Gastroesophageal sphincter (tissue), 3 donors: ENCODE data around the gene PUSL1.

Experiments used
- CTCF ChIP-seq, 4 experiments: fragments of 200-600 bp in 2 of 4; fragments of 450-650 bp in 2 of 4; sonication (generic) in 1 of 4; IDR thresholded peaks; one replicate each; pipeline ENCODE4 v1.5.1; 2017 to 2019; ENCODE audit warnings: antibody characterized with exemption in 4 of 4, mild to moderate bottlenecking in 2 of 4, moderate library complexity in 2 of 4
- EP300 ChIP-seq: sonication (generic); formaldehyde crosslinking; IDR thresholded peaks from one replicate; pipeline ENCODE4 v1.6.1; 2017; ENCODE audit warnings: antibody characterized with exemption, mild to moderate bottlenecking
- POLR2A ChIP-seq, 2 donors: fragments of 450-650 bp; IDR thresholded peaks; one replicate each; pipeline ENCODE4 v1.6.1; 2017; ENCODE audit warnings: antibody characterized with exemption in 2 of 2, mild to moderate bottlenecking in 2 of 2, moderate library complexity in 1 of 2

DNA sequence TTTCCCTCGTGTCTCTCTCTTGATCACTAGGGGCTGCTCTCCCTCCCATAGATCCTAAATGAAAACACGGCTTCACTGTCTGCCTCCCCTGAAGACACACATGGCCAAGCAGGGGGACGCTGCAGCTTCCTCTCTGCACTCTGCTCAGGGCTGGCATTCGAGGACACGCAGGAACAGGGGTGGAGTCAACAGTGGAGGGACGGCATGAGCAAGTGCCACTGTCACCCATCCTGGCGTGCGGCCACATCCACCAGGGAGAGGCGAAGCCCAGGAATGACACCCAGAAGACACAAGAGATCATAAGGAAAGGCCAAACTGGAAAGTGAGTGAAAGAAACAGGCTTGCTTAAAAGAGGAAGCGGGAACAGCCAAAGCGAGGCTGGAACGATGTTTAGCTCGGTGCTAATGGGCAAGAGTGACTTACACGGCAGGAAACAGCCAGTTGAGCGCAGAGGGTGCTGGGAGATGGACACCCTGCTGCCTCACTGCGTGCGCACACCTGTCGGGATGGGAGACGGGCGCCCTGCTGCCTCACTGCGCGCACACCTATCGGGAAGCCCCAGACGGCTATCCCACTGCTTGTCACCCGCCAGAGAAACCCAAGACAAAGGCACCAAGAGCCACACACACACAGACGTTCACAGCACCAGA lies 48.3 kb upstream of the PUSL1 start:
- TF ChIP-seq CTCF (IDR thresholded peaks at IDR 0.05) (no peak), EP300 (no peak), POLR2A (IDR thresholded peaks at IDR 0.05) (no peak)
